ENCODE results near the gene ZSWIM7.

GRCh38 chr17:15946611-15947120, 52.8 kb downstream of the ZSWIM7 start:
- TF ChIP-seq CTCF (IDR thresholded peaks at IDR 0.05) (no peak), POLR2A (IDR thresholded peaks at IDR 0.05) (no peak)

Measured in heart left ventricle (tissue), 13 donors.